GM03348 (cell line): ENCODE data around the gene STK24.

Source experiments
- DNase-seq: peaks from one replicate; pipeline ENCODE4 v3.0.0; 2012; ENCODE audit warnings: low spot score

The STK24 gene

DNA sequence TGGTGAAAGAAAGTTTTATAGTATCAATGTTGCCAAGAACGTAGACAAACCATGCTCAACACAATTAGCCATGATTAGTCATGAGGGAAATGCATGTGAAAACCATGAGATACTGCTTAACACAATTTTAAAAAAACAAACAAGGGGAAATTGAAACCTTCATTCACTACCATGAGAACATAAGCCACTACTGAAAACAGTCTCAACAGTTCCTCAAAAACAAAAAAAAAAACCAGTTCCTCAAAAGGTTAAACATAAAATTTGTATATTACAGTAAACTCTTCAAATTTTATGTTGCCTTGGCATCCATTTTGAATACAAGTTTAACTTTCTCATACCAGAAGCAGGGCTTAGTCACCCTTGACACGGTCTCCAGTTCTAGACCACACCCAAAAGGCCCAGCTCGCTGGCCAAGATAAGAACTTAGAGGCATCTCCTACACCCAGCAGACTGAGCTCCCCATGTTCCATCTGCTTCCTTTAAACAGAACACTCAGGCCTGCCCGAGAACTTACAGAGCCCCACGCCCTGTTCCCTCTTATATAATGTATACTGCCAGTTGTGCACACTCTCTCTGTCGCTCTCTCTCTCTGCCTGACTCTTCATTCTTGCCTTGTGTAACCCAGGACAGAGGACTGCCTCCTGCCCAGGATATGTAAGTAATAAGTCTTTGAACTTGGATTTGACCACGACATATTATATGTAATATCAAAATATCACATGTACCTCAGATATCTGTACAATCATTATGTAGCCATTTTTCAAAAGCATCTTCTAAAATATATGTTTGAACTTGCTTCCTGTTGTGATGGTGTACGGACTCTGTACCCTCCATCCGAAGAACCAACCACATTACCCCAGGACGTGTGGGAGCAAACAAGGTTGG, 67.4 kb downstream of the STK24 start:
- peak; percentile 86 for DNase-seq

GRCh38 chr13:98508685-98509084, 68.2 kb downstream of the STK24 start:
- DNase-seq = peak; percentile 35

DNA sequence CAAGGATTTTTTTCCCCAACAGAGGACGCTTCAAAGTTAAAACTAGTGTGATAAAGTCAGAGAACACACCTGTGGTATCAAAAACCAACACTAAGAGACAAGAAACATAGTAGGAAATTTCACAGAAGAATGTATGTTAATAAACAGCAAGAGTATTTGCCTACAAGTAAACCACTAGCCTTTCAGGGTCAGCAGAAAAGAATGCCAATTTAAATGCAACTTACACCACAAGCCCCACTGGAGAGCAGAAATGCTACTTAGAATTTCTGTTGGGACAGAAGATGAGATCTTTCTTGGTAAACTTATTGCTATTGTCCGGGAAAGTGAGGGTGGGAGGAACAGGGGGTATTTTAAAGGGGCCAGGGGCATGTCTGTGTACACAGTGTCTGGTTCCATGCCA, 68.6 kb downstream of the STK24 start:
- DNase-seq = peak; percentile 41

DNA sequence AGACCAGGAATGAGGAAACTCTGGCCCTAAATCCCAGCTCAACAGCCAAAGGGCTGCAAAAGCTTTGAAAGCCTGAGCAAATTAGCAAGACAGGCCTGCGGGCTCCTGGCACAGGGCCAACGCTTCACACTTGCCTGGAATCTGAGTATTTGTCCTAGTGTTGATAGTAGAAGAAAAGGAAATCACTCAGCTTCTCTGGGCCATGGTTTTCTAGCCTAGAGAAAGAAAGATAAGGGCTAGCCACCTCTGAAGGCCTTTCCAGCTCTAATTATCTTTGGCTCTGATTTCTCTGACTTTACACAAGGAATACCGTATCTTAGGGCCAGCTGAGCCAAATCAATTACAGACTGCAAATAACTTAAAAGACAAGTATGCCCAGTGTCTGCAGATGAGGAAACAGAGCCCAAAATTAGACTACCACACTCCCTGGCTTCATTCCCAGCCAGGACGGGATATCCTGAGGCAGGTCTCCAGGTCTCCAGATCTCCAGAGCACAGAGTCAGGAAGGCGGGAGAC, 69.6 kb downstream of the STK24 start:
- peak; percentile 22 for DNase-seq

DNA sequence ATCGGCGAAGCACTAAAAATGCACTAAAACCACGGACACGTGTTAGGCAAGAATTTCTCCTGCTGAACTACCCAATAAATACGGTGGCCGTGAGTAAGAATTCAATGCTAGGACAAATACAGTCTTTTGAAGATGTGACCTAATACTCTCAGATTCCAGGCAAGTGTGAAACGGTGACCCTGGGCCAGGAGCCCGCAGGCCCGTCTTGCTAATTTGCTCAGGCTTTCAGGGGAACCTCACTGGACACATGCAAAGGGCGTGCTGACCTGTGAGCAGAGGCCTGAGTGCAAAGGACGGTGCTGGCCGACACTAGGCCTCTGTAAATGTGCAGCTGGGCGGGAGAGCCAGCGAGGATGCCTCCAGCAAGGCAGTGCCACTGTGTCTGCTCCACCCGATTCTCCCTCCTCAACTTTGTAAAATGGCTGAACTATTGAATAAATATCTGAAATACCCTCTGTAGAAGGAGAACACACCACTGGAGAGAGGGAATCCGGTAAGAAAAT, 70.1 kb downstream of the STK24 start:
- no peak for DNase-seq

- DNase-seq = no peak
These were observed 70.6 kb downstream of the STK24 start for GRCh38 chr13:98506322-98506721.

DNA sequence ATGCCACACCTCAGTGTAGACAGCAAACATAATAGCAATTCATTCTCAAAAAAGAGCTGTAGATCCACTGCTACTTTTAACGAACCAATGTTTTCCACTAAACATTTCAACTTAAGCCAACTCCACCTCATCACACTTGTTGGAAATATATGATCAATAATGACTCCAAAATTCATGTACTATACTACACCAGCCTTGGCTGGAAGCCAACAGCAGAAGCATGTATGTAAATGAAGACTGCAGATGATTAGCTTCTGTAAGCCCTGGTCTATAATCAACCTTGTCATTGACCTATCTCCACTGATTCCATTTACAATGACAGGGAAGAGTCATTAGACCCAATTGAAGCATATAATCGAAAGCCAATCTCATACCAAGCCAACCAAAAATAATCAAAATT, 71.7 kb downstream of the STK24 start:
- DNase-seq = no peak

- DNase-seq = no peak
These were observed 72.4 kb downstream of the STK24 start for GRCh38 chr13:98504371-98504963.

DNA sequence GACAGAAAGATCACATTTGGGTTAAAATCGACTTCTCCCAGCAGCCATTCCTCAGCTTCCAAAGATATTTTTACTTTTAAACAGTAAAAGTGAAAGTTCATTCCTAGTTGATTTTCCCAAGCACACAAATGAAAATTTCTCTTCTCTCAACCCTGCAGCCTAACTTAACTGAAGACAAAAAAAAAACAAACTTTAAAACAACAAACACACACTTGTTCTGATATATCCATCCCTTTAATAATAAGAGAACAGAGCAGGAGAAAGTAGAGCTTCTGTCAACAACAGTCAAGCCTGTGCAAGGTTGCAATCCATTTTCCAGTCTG, 72.9 kb downstream of the STK24 start:
- DNase-seq = no peak

DNA sequence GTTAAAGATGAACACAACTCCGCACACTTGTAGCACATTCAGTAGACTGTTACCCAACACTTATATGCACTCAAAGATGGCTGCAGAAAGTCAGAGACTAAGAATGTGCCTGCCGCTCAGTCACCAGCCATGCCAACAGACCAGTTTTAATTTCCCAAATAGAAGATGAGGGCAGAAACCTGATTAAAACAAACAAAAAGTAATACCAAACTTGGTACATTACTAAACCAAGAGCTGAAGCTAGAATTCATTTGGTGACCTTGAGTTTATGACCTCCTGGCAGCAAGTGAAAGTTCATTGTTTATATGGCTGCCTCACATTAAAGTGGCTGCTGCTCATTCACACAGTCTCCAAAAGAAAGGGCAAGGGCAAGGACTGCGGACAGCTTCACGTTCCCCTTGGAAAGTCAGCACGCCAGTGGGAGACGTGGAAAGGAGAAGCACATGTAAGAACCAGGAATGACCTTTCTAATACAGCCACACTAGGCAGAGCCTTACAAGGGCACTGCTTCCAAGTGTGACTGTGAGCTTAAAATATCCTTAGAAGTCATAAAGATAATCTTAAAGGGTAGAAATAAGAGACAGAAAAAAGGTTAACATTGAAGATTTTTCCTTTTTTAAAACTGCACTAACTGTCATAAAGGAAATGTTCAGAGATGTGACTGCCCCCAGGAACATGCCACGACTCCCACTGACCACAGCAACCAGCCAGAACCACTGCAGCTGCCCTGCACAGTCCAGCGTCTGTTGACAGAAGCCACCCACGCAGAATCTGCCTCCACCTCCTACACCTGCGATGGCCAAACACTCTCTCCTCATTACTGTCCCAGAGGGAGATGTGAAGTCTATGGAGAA, 73.5 kb downstream of the STK24 start:
- DNase-seq = no peak

DNA sequence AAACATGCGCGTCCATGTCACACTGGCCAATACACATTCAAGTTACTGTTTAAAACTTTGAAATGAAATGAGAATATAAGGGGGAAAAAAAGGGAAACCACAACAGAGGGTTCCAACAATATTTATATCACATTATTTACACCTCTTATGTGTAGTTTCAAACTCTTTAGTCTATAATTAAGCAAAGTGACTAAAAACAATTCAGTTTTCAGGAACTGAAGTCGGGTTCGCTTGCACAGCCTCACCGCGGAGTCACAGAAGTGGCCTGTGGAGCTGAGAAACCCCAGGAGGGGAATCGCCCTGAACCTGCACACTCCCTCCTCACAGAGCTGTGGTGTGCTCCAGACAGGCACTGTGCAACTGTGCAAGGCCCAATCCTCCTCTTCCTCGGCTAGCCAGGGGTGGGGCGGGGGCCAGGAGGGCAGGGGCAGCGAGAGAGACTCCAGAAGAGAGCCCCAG, 75.9 kb downstream of the STK24 start:
- DNase-seq = no peak

DNA sequence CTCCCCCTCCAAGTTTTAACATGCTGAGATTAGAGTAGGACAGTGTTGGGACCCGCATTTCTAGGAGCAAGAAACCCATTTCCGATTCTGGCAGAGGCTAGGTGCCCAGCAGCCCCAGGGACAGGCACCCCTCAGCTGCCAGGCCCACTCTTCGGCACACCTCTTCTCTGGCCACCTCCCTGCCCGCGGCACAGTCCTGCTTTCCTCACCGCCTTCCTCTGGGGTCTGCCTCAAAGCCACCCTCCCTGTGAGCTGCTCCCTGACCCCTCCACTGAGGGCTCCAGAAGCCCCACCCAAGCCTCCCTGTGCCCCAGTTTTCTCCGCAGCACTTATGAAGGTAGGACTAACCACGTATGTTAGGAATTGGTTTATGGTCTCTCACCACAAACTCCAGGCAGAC, 79.9 kb downstream of the STK24 start:
- DNase-seq = no peak

GRCh38 chr13:98496479-98496791, 80.5 kb downstream of the STK24 start:
- DNase-seq = no peak

DNA sequence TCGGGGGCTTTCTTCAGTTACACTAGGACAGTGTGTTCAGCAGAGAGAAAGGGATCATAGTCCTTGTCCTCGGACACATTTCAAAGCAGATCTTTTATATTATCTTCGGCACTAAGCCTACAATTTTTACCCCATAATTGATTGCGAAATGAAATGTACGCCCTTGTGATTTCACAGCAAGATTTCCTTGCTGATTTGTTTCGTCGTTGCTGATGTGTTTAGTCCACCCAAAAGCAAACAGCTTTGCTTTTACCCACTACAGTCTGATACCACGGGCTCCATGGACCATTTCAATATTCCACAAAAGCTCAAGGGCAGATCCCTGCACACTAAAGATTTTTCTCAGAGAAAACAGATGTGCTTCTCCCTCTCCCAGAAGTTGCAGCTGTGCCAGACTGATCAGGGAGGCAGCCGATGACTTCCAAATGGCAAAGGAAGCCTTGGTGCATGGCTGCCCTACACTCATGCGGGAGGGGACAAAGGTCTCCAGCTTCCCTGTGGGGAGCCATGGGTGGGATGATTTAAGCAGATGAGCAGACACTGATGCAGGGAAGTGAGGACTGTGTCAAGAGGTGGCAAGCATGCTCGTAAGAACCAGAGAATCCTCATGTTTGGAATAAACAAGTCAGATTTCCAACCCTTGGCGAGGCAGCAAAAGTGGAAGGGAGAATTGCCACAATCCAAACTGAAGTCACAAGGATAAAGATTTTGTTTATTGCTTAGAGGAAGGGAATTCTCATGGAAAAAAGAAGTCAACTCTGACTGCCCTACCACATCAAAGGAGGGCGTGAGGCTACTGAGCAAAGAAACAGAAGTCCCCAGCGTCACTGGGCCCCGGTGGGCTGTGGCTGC, 81.1 kb downstream of the STK24 start:
- peak; percentile 61 for DNase-seq

DNA sequence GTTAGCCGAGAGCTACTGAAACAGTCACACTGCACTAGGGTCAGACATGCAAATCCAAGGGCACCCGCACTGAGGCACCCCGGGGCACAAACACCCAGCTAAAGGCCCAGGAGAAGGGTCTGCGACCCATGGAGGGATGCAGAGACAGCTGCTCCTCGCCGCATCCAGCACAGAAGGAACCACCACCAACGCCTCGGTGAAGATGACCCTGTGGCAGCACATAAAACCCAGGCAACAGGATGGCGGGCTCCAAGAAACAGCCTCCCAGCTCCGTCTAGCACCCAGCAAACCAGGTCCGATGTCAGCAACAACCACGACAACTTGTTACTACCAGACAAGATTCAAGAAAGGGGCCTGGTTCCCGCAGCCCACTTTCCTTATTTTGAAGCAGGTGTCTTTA, 82.1 kb downstream of the STK24 start:
- no peak for DNase-seq

GRCh38 chr13:98493042-98493712, 83.7 kb downstream of the STK24 start:
- no peak for DNase-seq

- peak; percentile 36 for DNase-seq
These were observed 84.4 kb downstream of the STK24 start for GRCh38 chr13:98492335-98493041.

GRCh38 chr13:98490866-98491265, 86.0 kb downstream of the STK24 start:
- DNase-seq = no peak

- DNase-seq = no peak
These were observed 86.6 kb downstream of the STK24 start for GRCh38 chr13:98490195-98490836.
